Right atrium auricular region (tissue), 2 donors: ENCODE data around the gene KRTAP10-1. TPM values are rescaled to one million over a fixed set of nuclear protein-coding genes. Genes with fewer than 3 reads are reported as not detected.
"Not testable (repeated sequence)": the region's sequence is repeated elsewhere in the genome, so short reads cannot be mapped to it uniquely, and the experiment has no call there.

Experiments used
- DNase-seq: peaks from one replicate; pipeline ENCODE4 v3.0.0-alpha.2; 2019; ENCODE audit warnings: low spot score
- H3K27ac ChIP-seq, 2 donors: fragments of 200-600 bp; sonication (generic); 1 replicate in 1 of 2; 2 replicates in 1 of 2; pipeline ENCODE4 v1.5.1; 2016 to 2019
- H3K27me3 ChIP-seq, 2 donors: fragments of 200-600 bp; sonication (generic); one replicate each; pipeline versions ENCODE4 v1.5.1 to v1.6.0; 2017 to 2019
- H3K36me3 ChIP-seq: fragments of 200-600 bp; sonication (generic); one replicate; pipeline ENCODE4 v1.5.1; 2016
- H3K4me1 ChIP-seq, 2 donors: fragments of 200-600 bp; sonication (generic); one replicate each; pipeline versions ENCODE4 v1.5.1 to v1.6.0; 2017 to 2019
- H3K4me3 ChIP-seq, 2 donors: fragments of 200-600 bp; sonication (generic); 1 replicate in 1 of 2; 2 replicates in 1 of 2; pipeline ENCODE4 v1.5.1; 2017 to 2019; ENCODE audit warnings: mild to moderate bottlenecking in 1 of 2, moderate library complexity in 1 of 2
- H3K9me3 ChIP-seq, 2 donors: fragments of 200-600 bp; sonication (generic); one replicate each; pipeline ENCODE4 v1.5.1; 2019
- CTCF ChIP-seq, 2 donors: fragments of 200-600 bp; sonication (generic); IDR thresholded peaks; one replicate each; pipeline ENCODE4 v1.5.1; 2019; ENCODE audit warnings: antibody characterized with exemption in 2 of 2
- total RNA-seq, 2 donors: library from RNA; depleted of rRNA; stranded (reverse); fragments of >200 nt; gene quantifications; one replicate each; pipeline ENCODE4 v1.1.0, GENCODE V29; 2016

The KRTAP10-1 gene
- total RNA-seq, 2 donors from 2014 or later: not detected

GRCh38 chr21:44567481-44568171 lies 27.6 kb upstream of the KRTAP10-1 start:
- DNase-seq: no peak
- TF ChIP-seq CTCF (IDR thresholded peaks at IDR 0.05): no peak
- Histone ChIP-seq H3K9me3 (peaks cover 0 to 6% of the 10 kb centered on the region in 2 donors), H3K27me3 (no peaks in the 10 kb centered on the region), H3K36me3 (no peaks in the 10 kb centered on the region), H3K27ac (no peak overlapping the region), H3K4me3 (no peak overlapping the region), H3K4me1 (no peaks in the 10 kb centered on the region)

- peaks cover 0 to 3% of the 10 kb centered on the region in 2 donors for H3K9me3 ChIP-seq
- no peaks in the 10 kb centered on the region for H3K4me1 ChIP-seq
- no peaks in the 10 kb centered on the region for H3K27me3 ChIP-seq
- TF ChIP-seq CTCF (IDR thresholded peaks at IDR 0.05): no peak
- no peak for DNase-seq
- no peak overlapping the region for H3K4me3 ChIP-seq
- H3K27ac ChIP-seq: no peak overlapping the region
- H3K36me3 ChIP-seq: no peaks in the 10 kb centered on the region
These were observed 26.4 kb upstream of the KRTAP10-1 start for GRCh38 chr21:44566403-44566802.

GRCh38 chr21:44564886-44565598 lies 25.0 kb upstream of the KRTAP10-1 start:
- H3K27ac ChIP-seq: no peak overlapping the region
- no peak for DNase-seq
- no peak for TF ChIP-seq CTCF (IDR thresholded peaks at IDR 0.05)
- H3K36me3 ChIP-seq: no peaks in the 10 kb centered on the region
- no peaks in the 10 kb centered on the region for H3K9me3 ChIP-seq
- H3K4me3 ChIP-seq: no peak overlapping the region
- H3K27me3 ChIP-seq: no peaks in the 10 kb centered on the region
- H3K4me1 ChIP-seq: no peaks in the 10 kb centered on the region

GRCh38 chr21:44564099-44564498 lies 24.1 kb upstream of the KRTAP10-1 start:
- H3K4me1 ChIP-seq: no peaks in the 10 kb centered on the region
- no peaks in the 10 kb centered on the region for H3K36me3 ChIP-seq
- no peak for TF ChIP-seq CTCF (IDR thresholded peaks at IDR 0.05)
- H3K27ac ChIP-seq: no peak overlapping the region
- H3K4me3 ChIP-seq: no peak overlapping the region
- H3K27me3 ChIP-seq: no peaks in the 10 kb centered on the region
- peaks cover 0 to 5% of the 10 kb centered on the region in 2 donors for H3K9me3 ChIP-seq
- no peak for DNase-seq

- Histone ChIP-seq H3K4me3 (no peak within 1 kb of the TSS), H3K27ac (no peak within 1 kb of the TSS), H3K9me3 (peaks cover 0 to 5% of the 10 kb centered on the region in 2 donors), H3K36me3 (no peaks in the 10 kb centered on the region), H3K4me1 (no peaks in the 10 kb centered on the region), H3K27me3 (no peaks in the 10 kb centered on the region)
- no peak for TF ChIP-seq CTCF (IDR thresholded peaks at IDR 0.05)
- no peak for DNase-seq
These were observed 18.7 kb upstream of the KRTAP10-1 start, which contains the start of gene KRTAP10-3 for GRCh38 chr21:44558695-44559094. KRTAP10-3 (minus strand) TSS chr21:44558795; CDS start chr21:44558715, 80 bp downstream.

GRCh38 chr21:44558329-44558675 lies 18.3 kb upstream of the KRTAP10-1 start:
- H3K27ac ChIP-seq, H3K36me3 ChIP-seq, H3K27me3 ChIP-seq, H3K4me3 ChIP-seq, H3K9me3 ChIP-seq, H3K4me1 ChIP-seq: not testable (repeated sequence)
- DNase-seq: peak; percentile 11
